ENCODE results near the gene CYGB.

DNA sequence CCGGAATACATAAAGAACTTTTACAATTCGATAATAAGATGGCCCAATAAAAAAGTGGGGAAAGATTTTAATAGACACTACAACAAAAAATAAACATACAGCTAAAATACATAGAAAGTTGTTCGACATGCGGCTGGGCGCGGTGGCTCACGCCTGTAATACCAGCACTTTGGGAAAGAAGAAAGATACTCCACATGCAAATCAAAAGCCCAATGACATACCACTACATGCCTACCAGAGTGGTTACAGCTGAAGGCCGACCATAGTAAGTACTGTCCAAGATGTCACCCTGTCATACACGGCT, 11.7 kb upstream of the CYGB start:
- TF ChIP-seq CTCF (optimal IDR thresholded peaks at IDR 0.05 in 1 of 3, IDR thresholded peaks at IDR 0.05 in 1 of 3, conservative IDR thresholded peaks at IDR 0.05 in 1 of 3; ENCODE audit: extremely low read depth in 1 of 3, insufficient read depth in 2 of 3, low read length in 3 of 3): no peak
- TF ChIP-seq EZH2 (IDR thresholded peaks at IDR 0.05; ENCODE audit: low read length): no peak
